ENCODE results near the gene FHOD1.

DNA sequence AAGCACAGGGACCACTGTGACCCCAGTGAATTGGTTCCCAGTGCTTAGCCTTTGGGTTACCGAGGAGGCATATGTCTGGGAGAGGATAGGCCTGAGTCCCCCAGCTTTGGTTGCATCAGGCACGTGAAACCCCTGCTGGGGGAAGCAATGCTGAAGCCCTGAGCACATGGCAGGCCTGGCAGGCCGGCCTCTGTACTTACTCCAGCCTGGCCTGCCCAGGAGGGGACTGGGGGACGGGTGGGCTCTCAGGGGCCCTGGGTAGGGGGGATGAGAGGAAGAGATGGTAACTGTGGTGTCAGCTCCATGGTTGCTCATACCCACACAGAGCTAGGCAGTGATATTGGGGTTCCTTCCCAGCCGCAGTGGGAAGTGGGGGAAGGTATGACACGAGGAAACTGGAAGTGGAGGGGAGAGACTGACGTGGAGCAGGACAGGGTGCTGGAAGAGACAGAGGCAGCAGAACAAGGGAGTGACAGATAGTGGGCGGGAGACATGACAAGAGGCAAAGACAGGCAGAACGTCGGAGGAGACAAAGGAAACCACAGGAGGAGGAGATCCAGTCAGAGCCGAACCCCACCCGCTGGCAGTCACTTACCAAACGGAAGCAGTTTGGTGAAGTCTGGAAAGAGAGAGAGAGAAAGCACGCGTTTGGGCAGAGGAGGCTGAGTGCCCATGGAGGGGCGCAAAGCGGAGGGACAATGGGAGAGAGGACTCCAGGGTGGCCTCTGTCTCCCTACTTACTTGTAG, 11.3 kb downstream of the FHOD1 start:
- TF ChIP-seq, protein P1, sequence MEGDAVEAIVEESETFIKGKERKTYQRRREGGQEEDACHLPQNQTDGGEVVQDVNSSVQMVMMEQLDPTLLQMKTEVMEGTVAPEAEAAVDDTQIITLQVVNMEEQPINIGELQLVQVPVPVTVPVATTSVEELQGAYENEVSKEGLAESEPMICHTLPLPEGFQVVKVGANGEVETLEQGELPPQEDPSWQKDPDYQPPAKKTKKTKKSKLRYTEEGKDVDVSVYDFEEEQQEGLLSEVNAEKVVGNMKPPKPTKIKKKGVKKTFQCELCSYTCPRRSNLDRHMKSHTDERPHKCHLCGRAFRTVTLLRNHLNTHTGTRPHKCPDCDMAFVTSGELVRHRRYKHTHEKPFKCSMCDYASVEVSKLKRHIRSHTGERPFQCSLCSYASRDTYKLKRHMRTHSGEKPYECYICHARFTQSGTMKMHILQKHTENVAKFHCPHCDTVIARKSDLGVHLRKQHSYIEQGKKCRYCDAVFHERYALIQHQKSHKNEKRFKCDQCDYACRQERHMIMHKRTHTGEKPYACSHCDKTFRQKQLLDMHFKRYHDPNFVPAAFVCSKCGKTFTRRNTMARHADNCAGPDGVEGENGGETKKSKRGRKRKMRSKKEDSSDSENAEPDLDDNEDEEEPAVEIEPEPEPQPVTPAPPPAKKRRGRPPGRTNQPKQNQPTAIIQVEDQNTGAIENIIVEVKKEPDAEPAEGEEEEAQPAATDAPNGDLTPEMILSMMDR (IDR thresholded peaks at IDR 0.05) = no peak
- TF ChIP-seq POLR2AphosphoS5 (IDR thresholded peaks at IDR 0.05) (no peak), POLR2A (IDR thresholded peaks at IDR 0.05) (no peak), EP300 (IDR thresholded peaks at IDR 0.05) (no peak)

Measured in gastroesophageal sphincter (tissue), 3 donors.